ENCODE data around the gene CMTM4.
"Not testable (repeated sequence)": the region's sequence is repeated elsewhere in the genome, so short reads cannot be mapped to it uniquely, and the experiment has no call there.

CMTM4 gene

GRCh38 chr16:66592814-66593213 lies 103.7 kb downstream of the CMTM4 start:
- DNase-seq (ENCODE audit: low read depth) = no peak

- DNase-seq (ENCODE audit: low read depth) = no peak
Observed at GRCh38 chr16:66592241-66592640, 104.3 kb downstream of the CMTM4 start.

- no peak for DNase-seq (ENCODE audit: low read depth)
Observed at GRCh38 chr16:66591018-66591417, 105.5 kb downstream of the CMTM4 start.

GRCh38 chr16:66590322-66590721 lies 106.2 kb downstream of the CMTM4 start:
- DNase-seq (ENCODE audit: low read depth) = no peak

- no peak for DNase-seq (ENCODE audit: low read depth)
Observed at GRCh38 chr16:66588981-66589713, 107.4 kb downstream of the CMTM4 start.

GRCh38 chr16:66587881-66588600 lies 108.5 kb downstream of the CMTM4 start:
- DNase-seq (ENCODE audit: low read depth) = no peak

- no peak for DNase-seq (ENCODE audit: low read depth)
Observed at GRCh38 chr16:66585481-66586239, 110.9 kb downstream of the CMTM4 start.

GRCh38 chr16:66581246-66581952 lies 115.1 kb downstream of the CMTM4 start:
- no peak for DNase-seq (ENCODE audit: low read depth)

- peak; percentile 38 for DNase-seq (ENCODE audit: low read depth)
Observed at GRCh38 chr16:66580605-66581209, 115.8 kb downstream of the CMTM4 start.

GRCh38 chr16:66578651-66579531 lies 117.7 kb downstream of the CMTM4 start, which contains the start of gene CMTM2:
Gene CMTM2 (plus strand): TSS chr16:66579463. CDS start chr16:66579608, 145 bp downstream.
- no peak for DNase-seq (ENCODE audit: low read depth)

- no peak for DNase-seq (ENCODE audit: low read depth)
Observed at GRCh38 chr16:66576296-66576695, 120.2 kb downstream of the CMTM4 start.

- DNase-seq (ENCODE audit: low read depth) = no peak
Observed at GRCh38 chr16:66575060-66575459, 121.5 kb downstream of the CMTM4 start.

GRCh38 chr16:66574531-66574930 lies 122.0 kb downstream of the CMTM4 start:
- DNase-seq (ENCODE audit: low read depth) = no peak

GRCh38 chr16:66574081-66574480 lies 122.5 kb downstream of the CMTM4 start:
- DNase-seq (ENCODE audit: low read depth) = no peak

- DNase-seq (ENCODE audit: low read depth) = no peak
Observed at GRCh38 chr16:66572356-66572755, 124.2 kb downstream of the CMTM4 start.

GRCh38 chr16:66569827-66570405 lies 126.6 kb downstream of the CMTM4 start:
- DNase-seq (ENCODE audit: low read depth) = no peak

GRCh38 chr16:66569131-66569530 lies 127.4 kb downstream of the CMTM4 start:
- no peak for DNase-seq (ENCODE audit: low read depth)

GRCh38 chr16:66568355-66568754 lies 128.2 kb downstream of the CMTM4 start:
- DNase-seq (ENCODE audit: low read depth) = no peak

- DNase-seq (ENCODE audit: low read depth) = not testable (repeated sequence)
Observed at GRCh38 chr16:66567270-66567669, 129.3 kb downstream of the CMTM4 start.
